GM23338 (cell line): Measurements from ENCODE around the gene CYBA. TPM values are rescaled to one million over a fixed set of nuclear protein-coding genes. Genes with fewer than 3 reads are reported as not detected.

Source experiments
- ATAC-seq: fragments of 200-7000 bp; cut with Tn5 transposase; 3 replicates; pipeline ENCODE4 v1.9.1; 2020
- DNase-seq: peaks from one replicate; pipeline ENCODE4 v3.0.0-alpha.2; 2015; ENCODE audit warnings: low spot score
- H2AFZ ChIP-seq: fragments of 200-600 bp; sonication (generic); 2 replicates; pipeline ENCODE4 v1.8.0; 2016; ENCODE audit warnings: antibody characterized with exemption, mild to moderate bottlenecking, moderate library complexity
- H3F3A ChIP-seq: fragments of 200-600 bp; sonication (generic); replicated peaks from 2 replicates; pipeline ENCODE4 v1.8.0; 2017; ENCODE audit warnings: antibody characterized with exemption, mixed run types, low read depth
- H3K27ac ChIP-seq: fragments of 200-600 bp; sonication (generic); 2 replicates; pipeline ENCODE4 v1.6.1; 2016; ENCODE audit warnings: low read depth
- H3K27me3 ChIP-seq: fragments of 200-600 bp; sonication (generic); 2 replicates; pipeline ENCODE4 v1.8.0; 2016; ENCODE audit warnings: mild to moderate bottlenecking, mixed run types, moderate library complexity; ENCODE audit not compliant: insufficient read depth
- H3K36me3 ChIP-seq: fragments of 200-600 bp; sonication (generic); 2 replicates; pipeline ENCODE4 v1.8.0; 2016; ENCODE audit warnings: mild to moderate bottlenecking; ENCODE audit not compliant: insufficient read depth
- H3K4me1 ChIP-seq: fragments of 200-600 bp; sonication (generic); 2 replicates; pipeline ENCODE4 v1.8.0; 2016; ENCODE audit warnings: mild to moderate bottlenecking, moderate library complexity; ENCODE audit not compliant: insufficient read depth
- H3K4me2 ChIP-seq: fragments of 200-600 bp; sonication (generic); 2 replicates; pipeline ENCODE4 v1.7.1; 2017; ENCODE audit warnings: mixed run types
- H3K4me3 ChIP-seq: fragments of 200-600 bp; sonication (generic); 2 replicates; pipeline ENCODE4 v1.6.1; 2016; ENCODE audit warnings: mixed run types
- H3K79me2 ChIP-seq: fragments of 200-600 bp; sonication (generic); replicated peaks from 2 replicates; pipeline ENCODE4 v1.8.0; 2017; ENCODE audit warnings: mild to moderate bottlenecking; ENCODE audit not compliant: insufficient read depth
- H3K9me2 ChIP-seq: fragments of 200-600 bp; sonication (generic); 2 replicates; pipeline ENCODE4 v1.8.0; 2017; ENCODE audit not compliant: insufficient read depth
- H4K20me1 ChIP-seq: fragments of 200-600 bp; sonication (generic); replicated peaks from 2 replicates; pipeline ENCODE4 v1.8.0; 2017; ENCODE audit warnings: mild to moderate bottlenecking; ENCODE audit not compliant: insufficient read depth
- H3K27ac Mint-ChIP-seq: 2 replicates; pipeline ENCODE4 v1.8.0; 2020; ENCODE audit warnings: inconsistent platforms, mild to moderate bottlenecking, moderate library complexity, mixed read lengths
- H3K27me3 Mint-ChIP-seq: 3 replicates; pipeline ENCODE4 v1.8.0; 2022; ENCODE audit warnings: low read depth, mild to moderate bottlenecking, moderate library complexity, mixed read lengths, inconsistent platforms; ENCODE audit not compliant: insufficient read depth, poor library complexity
- H3K36me3 Mint-ChIP-seq: 3 replicates; pipeline ENCODE4 v1.8.0; 2021; ENCODE audit warnings: low read depth, mild to moderate bottlenecking, inconsistent platforms, moderate library complexity, mixed read lengths
- H3K4me1 Mint-ChIP-seq: 3 replicates; pipeline ENCODE4 v1.8.0; 2020; ENCODE audit warnings: mild to moderate bottlenecking, inconsistent platforms, mixed read lengths
- H3K4me3 Mint-ChIP-seq: 3 replicates; pipeline ENCODE4 v1.8.0; 2021; ENCODE audit warnings: moderate library complexity, mild to moderate bottlenecking, inconsistent platforms, mixed read lengths
- H3K9me3 Mint-ChIP-seq: 3 replicates; pipeline ENCODE4 v1.8.0; 2020; ENCODE audit warnings: moderate library complexity, mild to moderate bottlenecking, inconsistent platforms, mixed read lengths
- CREB1 ChIP-seq: fragments of 250-450 bp; sonication (Bioruptor Pico); IDR thresholded peaks from 2 replicates; pipeline ENCODE4 v1.5.0; 2020; ENCODE audit warnings: low read depth, mild to moderate bottlenecking, moderate library complexity
- CTCF ChIP-seq, 2 experiments: fragments of 200-600 bp in 1 of 2; sonication (generic) in 1 of 2; conservative IDR thresholded peaks; 2 replicates each; pipeline versions ENCODE4 v1.5.1 to v1.6.1; 2016 to 2017; ENCODE audit warnings: antibody characterized with exemption in 2 of 2, low read depth in 2 of 2, mild to moderate bottlenecking in 2 of 2, moderate library complexity in 1 of 2
- EZH2 ChIP-seq: fragments of 200-600 bp; sonication (generic); IDR thresholded peaks from one replicate; pipeline ENCODE4 v1.8.0; 2017; ENCODE audit warnings: antibody characterized with exemption, mild to moderate bottlenecking, low read depth; ENCODE audit not compliant: unreplicated experiment
- EZH2phosphoT487 ChIP-seq: fragments of 200-600 bp; sonication (generic); IDR thresholded peaks from one replicate; pipeline ENCODE4 v1.8.1; 2018; ENCODE audit warnings: antibody characterized with exemption; ENCODE audit not compliant: unreplicated experiment
- JUNB ChIP-seq: IDR thresholded peaks from one replicate; pipeline ENCODE4 v1.6.1; 2016; ENCODE audit warnings: antibody characterized with exemption; ENCODE audit not compliant: unreplicated experiment
- NANOG ChIP-seq: IDR thresholded peaks from 2 replicates; pipeline ENCODE4 v1.6.1; 2016; ENCODE audit warnings: antibody characterized with exemption, borderline replicate concordance
- POLR2AphosphoS5 ChIP-seq: IDR thresholded peaks from 2 replicates; pipeline ENCODE4 v1.6.1; 2016; ENCODE audit warnings: antibody characterized with exemption, low read depth
- STAT1 ChIP-seq: IDR thresholded peaks from one replicate; pipeline ENCODE4 v1.6.1; 2016; ENCODE audit warnings: antibody characterized with exemption; ENCODE audit not compliant: unreplicated experiment
- ZNF114 ChIP-seq: fragments of 250-450 bp; sonication (Bioruptor Pico); IDR thresholded peaks from 2 replicates; pipeline ENCODE4 v1.5.0; 2020; ENCODE audit warnings: mild to moderate bottlenecking, moderate library complexity
- ZNF331 ChIP-seq: fragments of 250-450 bp; sonication (Bioruptor Pico); IDR thresholded peaks from 2 replicates; pipeline ENCODE4 v1.5.0; 2020; ENCODE audit warnings: low read depth, mild to moderate bottlenecking, moderate library complexity
- polyA plus RNA-seq: library from polyadenylated mRNA; unstranded; fragments of >200 nt; fragmentation: Nextera tagmentation; extraction: Ambion mirVana; gene quantifications from 2 replicates; pipeline ENCODE4 v1.2.1, GENCODE V29; 2016
- total RNA-seq: library from RNA; depleted of rRNA; stranded (reverse); fragments of >200 nt; shearing (Covaris generic); gene quantifications from 2 replicates; pipeline ENCODE4 v1.2.3, GENCODE V29; 2014
- TF ChIP-seq, protein P1 (sequence below): IDR thresholded peaks from one replicate; pipeline ENCODE4 v1.6.1; 2018; ENCODE audit warnings: antibody characterized with exemption; ENCODE audit not compliant: unreplicated experiment
- TF ChIP-seq, protein P2 (sequence below): fragments of 250-450 bp; sonication (Bioruptor Pico); IDR thresholded peaks from 2 replicates; pipeline ENCODE4 v1.5.0; 2020; ENCODE audit warnings: mild to moderate bottlenecking, moderate library complexity
- TF ChIP-seq, protein P3 (sequence below): IDR thresholded peaks from 2 replicates; pipeline ENCODE4 v1.6.1; 2016; ENCODE audit warnings: antibody characterized with exemption

The CYBA gene
- total and polyA plus RNA-seq, 2 experiments from 2014 or later, result 275 to 281 TPM

DNA sequence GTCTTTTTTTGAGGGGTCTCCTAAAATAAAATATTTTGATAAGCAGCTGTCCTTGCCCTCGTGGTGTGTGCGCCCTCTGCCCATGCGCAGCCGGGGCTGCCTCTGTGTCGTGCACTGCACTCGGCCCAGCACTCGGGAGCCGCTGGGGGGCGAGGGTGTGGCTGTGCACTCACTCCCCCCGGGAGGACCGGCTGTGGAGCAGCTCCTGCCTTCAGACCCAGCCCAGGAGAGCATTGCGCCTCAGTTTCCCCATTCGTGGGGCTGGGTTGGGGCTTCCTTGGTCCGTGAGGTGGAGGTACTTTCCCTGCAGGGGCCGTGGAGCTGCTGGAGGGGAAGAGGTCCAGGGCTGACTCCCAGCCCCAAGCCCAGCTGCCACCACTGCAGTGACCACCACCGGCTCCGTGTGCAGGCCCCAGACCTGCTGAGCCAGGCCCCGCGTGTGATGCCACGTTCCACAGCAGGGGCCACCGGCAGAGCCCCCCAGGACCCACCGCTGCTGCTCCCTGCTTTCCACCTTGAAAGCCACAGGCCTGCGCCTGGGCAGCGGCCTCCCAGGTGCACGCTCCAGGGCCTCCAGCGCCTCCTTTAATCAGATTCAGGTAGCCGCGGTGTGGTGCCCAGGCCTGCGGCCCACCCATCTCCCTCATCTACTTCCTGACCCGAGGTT, 18.8 kb downstream of the CYBA start:
- peaks cover 13% of the 10 kb centered on the region; the same call in 1 of the 2 replicates for H3K36me3 ChIP-seq
- no peak for ATAC-seq
- no peaks in the 10 kb centered on the region for H3K9me3 Mint-ChIP-seq

More for the DNA sequence above, 18.8 kb downstream of the CYBA start:
- H3K4me1 ChIP-seq, result peaks cover 10% of the 10 kb centered on the region; the same call in 1 of the 2 replicates
- Mint-ChIP-seq H3K27me3 (peaks cover 15% of the 10 kb centered on the region), H3K4me3 (no peak overlapping the region; the same call in 2 of the 3 replicates), H3K36me3 (peaks cover 40% of the 10 kb centered on the region), H3K4me1 (peaks cover 30% of the 10 kb centered on the region), H3K27ac (0 out of 2 replicates have a peak overlapping the region, but pooled peaks have one; percentile 56)
- no peak overlapping the region for H3K4me2 ChIP-seq
- no peak for DNase-seq
- no peak overlapping the region for H2AFZ ChIP-seq
- no peaks in the 10 kb centered on the region for H3K79me2 ChIP-seq
- TF ChIP-seq POLR2AphosphoS5 (no peak), STAT1 (no peak), ZNF331 (CRISPR knock-in tag) (no peak), CTCF (conservative IDR thresholded peaks at IDR 0.05; ENCODE audit: low read depth in 2 of 2) (no peak), EZH2phosphoT487 (no peak), JUNB (no peak), ZNF114 (CRISPR knock-in tag) (no peak), EZH2 (no peak), CREB1 (CRISPR knock-in tag) (no peak), NANOG (no peak)
- TF ChIP-seq, protein P1, sequence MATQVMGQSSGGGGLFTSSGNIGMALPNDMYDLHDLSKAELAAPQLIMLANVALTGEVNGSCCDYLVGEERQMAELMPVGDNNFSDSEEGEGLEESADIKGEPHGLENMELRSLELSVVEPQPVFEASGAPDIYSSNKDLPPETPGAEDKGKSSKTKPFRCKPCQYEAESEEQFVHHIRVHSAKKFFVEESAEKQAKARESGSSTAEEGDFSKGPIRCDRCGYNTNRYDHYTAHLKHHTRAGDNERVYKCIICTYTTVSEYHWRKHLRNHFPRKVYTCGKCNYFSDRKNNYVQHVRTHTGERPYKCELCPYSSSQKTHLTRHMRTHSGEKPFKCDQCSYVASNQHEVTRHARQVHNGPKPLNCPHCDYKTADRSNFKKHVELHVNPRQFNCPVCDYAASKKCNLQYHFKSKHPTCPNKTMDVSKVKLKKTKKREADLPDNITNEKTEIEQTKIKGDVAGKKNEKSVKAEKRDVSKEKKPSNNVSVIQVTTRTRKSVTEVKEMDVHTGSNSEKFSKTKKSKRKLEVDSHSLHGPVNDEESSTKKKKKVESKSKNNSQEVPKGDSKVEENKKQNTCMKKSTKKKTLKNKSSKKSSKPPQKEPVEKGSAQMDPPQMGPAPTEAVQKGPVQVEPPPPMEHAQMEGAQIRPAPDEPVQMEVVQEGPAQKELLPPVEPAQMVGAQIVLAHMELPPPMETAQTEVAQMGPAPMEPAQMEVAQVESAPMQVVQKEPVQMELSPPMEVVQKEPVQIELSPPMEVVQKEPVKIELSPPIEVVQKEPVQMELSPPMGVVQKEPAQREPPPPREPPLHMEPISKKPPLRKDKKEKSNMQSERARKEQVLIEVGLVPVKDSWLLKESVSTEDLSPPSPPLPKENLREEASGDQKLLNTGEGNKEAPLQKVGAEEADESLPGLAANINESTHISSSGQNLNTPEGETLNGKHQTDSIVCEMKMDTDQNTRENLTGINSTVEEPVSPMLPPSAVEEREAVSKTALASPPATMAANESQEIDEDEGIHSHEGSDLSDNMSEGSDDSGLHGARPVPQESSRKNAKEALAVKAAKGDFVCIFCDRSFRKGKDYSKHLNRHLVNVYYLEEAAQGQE, result no peak
- TF ChIP-seq, protein P2, sequence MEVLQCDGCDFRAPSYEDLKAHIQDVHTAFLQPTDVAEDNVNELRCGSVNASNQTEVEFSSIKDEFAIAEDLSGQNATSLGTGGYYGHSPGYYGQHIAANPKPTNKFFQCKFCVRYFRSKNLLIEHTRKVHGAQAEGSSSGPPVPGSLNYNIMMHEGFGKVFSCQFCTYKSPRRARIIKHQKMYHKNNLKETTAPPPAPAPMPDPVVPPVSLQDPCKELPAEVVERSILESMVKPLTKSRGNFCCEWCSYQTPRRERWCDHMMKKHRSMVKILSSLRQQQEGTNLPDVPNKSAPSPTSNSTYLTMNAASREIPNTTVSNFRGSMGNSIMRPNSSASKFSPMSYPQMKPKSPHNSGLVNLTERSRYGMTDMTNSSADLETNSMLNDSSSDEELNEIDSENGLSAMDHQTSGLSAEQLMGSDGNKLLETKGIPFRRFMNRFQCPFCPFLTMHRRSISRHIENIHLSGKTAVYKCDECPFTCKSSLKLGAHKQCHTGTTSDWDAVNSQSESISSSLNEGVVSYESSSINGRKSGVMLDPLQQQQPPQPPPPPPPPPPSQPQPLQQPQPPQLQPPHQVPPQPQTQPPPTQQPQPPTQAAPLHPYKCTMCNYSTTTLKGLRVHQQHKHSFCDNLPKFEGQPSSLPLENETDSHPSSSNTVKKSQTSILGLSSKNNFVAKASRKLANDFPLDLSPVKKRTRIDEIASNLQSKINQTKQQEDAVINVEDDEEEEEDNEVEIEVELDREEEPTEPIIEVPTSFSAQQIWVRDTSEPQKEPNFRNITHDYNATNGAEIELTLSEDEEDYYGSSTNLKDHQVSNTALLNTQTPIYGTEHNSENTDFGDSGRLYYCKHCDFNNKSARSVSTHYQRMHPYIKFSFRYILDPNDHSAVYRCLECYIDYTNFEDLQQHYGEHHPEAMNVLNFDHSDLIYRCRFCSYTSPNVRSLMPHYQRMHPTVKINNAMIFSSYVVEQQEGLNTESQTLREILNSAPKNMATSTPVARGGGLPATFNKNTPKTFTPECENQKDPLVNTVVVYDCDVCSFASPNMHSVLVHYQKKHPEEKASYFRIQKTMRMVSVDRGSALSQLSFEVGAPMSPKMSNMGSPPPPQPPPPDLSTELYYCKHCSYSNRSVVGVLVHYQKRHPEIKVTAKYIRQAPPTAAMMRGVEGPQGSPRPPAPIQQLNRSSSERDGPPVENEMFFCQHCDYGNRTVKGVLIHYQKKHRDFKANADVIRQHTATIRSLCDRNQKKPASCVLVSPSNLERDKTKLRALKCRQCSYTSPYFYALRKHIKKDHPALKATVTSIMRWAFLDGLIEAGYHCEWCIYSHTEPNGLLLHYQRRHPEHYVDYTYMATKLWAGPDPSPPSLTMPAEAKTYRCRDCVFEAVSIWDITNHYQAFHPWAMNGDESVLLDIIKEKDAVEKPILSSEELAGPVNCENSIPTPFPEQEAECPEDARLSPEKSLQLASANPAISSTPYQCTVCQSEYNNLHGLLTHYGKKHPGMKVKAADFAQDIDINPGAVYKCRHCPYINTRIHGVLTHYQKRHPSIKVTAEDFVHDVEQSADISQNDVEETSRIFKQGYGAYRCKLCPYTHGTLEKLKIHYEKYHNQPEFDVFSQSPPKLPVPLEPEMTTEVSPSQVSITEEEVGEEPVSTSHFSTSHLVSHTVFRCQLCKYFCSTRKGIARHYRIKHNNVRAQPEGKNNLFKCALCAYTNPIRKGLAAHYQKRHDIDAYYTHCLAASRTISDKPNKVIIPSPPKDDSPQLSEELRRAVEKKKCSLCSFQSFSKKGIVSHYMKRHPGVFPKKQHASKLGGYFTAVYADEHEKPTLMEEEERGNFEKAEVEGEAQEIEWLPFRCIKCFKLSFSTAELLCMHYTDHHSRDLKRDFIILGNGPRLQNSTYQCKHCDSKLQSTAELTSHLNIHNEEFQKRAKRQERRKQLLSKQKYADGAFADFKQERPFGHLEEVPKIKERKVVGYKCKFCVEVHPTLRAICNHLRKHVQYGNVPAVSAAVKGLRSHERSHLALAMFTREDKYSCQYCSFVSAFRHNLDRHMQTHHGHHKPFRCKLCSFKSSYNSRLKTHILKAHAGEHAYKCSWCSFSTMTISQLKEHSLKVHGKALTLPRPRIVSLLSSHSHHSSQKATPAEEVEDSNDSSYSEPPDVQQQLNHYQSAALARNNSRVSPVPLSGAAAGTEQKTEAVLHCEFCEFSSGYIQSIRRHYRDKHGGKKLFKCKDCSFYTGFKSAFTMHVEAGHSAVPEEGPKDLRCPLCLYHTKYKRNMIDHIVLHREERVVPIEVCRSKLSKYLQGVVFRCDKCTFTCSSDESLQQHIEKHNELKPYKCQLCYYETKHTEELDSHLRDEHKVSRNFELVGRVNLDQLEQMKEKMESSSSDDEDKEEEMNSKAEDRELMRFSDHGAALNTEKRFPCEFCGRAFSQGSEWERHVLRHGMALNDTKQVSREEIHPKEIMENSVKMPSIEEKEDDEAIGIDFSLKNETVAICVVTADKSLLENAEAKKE (CRISPR knock-in tag), result no peak
- TF ChIP-seq, protein P3, sequence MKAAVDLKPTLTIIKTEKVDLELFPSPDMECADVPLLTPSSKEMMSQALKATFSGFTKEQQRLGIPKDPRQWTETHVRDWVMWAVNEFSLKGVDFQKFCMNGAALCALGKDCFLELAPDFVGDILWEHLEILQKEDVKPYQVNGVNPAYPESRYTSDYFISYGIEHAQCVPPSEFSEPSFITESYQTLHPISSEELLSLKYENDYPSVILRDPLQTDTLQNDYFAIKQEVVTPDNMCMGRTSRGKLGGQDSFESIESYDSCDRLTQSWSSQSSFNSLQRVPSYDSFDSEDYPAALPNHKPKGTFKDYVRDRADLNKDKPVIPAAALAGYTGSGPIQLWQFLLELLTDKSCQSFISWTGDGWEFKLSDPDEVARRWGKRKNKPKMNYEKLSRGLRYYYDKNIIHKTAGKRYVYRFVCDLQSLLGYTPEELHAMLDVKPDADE, result no peak
- no peaks in the 10 kb centered on the region for H4K20me1 ChIP-seq
- H3K27ac ChIP-seq, result no peak overlapping the region
- no peaks in the 10 kb centered on the region for H3K9me2 ChIP-seq
- peaks cover 14% of the 10 kb centered on the region; the same call in 1 of the 2 replicates for H3F3A ChIP-seq
- no peaks in the 10 kb centered on the region; the same call in 1 of the 2 replicates for H3K27me3 ChIP-seq
- no peak overlapping the region for H3K4me3 ChIP-seq
